NT2/D1 (cell line): ENCODE data around the gene F2.

Experiments
- DNase-seq: peaks from one replicate; pipeline ENCODE4 v3.0.0-alpha.2; 2011; ENCODE audit warnings: low read depth, low spot score
- H3K27me3 ChIP-seq: 2 replicates; pipeline ENCODE4 v1.6.0; 2011; ENCODE audit warnings: mild to moderate bottlenecking; ENCODE audit not compliant: insufficient read length, insufficient read depth
- H3K36me3 ChIP-seq: 2 replicates; pipeline ENCODE4 v1.6.1; 2011; ENCODE audit warnings: mild to moderate bottlenecking, low read length, mixed read lengths; ENCODE audit not compliant: insufficient read depth, insufficient read length
- H3K4me1 ChIP-seq: 2 replicates; pipeline ENCODE4 v1.5.1; 2011; ENCODE audit not compliant: insufficient read depth, insufficient read length
- H3K4me3 ChIP-seq: 2 replicates; pipeline ENCODE4 v1.5.1; 2011; ENCODE audit warnings: low read depth; ENCODE audit not compliant: insufficient read length
- H3K9ac ChIP-seq: 2 replicates; pipeline ENCODE4 v1.6.0; 2011; ENCODE audit warnings: low read depth; ENCODE audit not compliant: insufficient read length
- H3K9me3 ChIP-seq: 2 replicates; pipeline ENCODE4 v1.5.1; 2011; ENCODE audit warnings: mild to moderate bottlenecking, low read length; ENCODE audit not compliant: insufficient read depth
- SUZ12 ChIP-seq: IDR thresholded peaks from 2 replicates; pipeline ENCODE4 v1.6.1; 2011; ENCODE audit not compliant: insufficient read length, insufficient read depth; ENCODE audit errors: extremely low read depth
- YY1 ChIP-seq: IDR thresholded peaks from 2 replicates; pipeline ENCODE4 v1.6.1; 2011; ENCODE audit not compliant: insufficient read length, insufficient read depth
- ZNF274 ChIP-seq: IDR thresholded peaks from 2 replicates; pipeline ENCODE4 v1.6.1; 2011; ENCODE audit warnings: mild to moderate bottlenecking, low read depth, low read length

The F2 gene

GRCh38 chr11:46675288-46675851 lies 43.6 kb upstream of the F2 start:
- no peak overlapping the region for H3K9ac ChIP-seq
- no peaks in the 10 kb centered on the region for H3K27me3 ChIP-seq
- TF ChIP-seq YY1 (no peak), SUZ12 (no peak), ZNF274 (no peak)
- no peaks in the 10 kb centered on the region for H3K9me3 ChIP-seq
- H3K4me3 ChIP-seq = no peak overlapping the region
- no peak for DNase-seq
- peaks cover 77% of the 10 kb centered on the region for H3K36me3 ChIP-seq
- H3K4me1 ChIP-seq = peaks cover 36% of the 10 kb centered on the region

- Histone ChIP-seq H3K4me1 (peaks cover 36% of the 10 kb centered on the region), H3K9me3 (no peaks in the 10 kb centered on the region), H3K27me3 (no peaks in the 10 kb centered on the region), H3K4me3 (no peak overlapping the region), H3K36me3 (peaks cover 77% of the 10 kb centered on the region), H3K9ac (no peak overlapping the region)
- TF ChIP-seq SUZ12 (no peak), YY1 (no peak), ZNF274 (no peak)
- no peak for DNase-seq
Observed at GRCh38 chr11:46675949-46676348, 43.1 kb upstream of the F2 start.

GRCh38 chr11:46676436-46677158 lies 42.4 kb upstream of the F2 start:
- H3K36me3 ChIP-seq = peaks cover 76% of the 10 kb centered on the region
- H3K27me3 ChIP-seq = no peaks in the 10 kb centered on the region
- no peak overlapping the region for H3K9ac ChIP-seq
- no peak overlapping the region for H3K4me3 ChIP-seq
- no peak for DNase-seq
- no peaks in the 10 kb centered on the region for H3K9me3 ChIP-seq
- peaks cover 36% of the 10 kb centered on the region for H3K4me1 ChIP-seq
- no peak for TF ChIP-seq ZNF274
- TF ChIP-seq SUZ12 = no peak
- TF ChIP-seq YY1 = no peak

GRCh38 chr11:46677169-46677568 lies 41.8 kb upstream of the F2 start:
- no peak for DNase-seq
- Histone ChIP-seq H3K9me3 (no peaks in the 10 kb centered on the region), H3K4me1 (peaks cover 36% of the 10 kb centered on the region), H3K9ac (no peak overlapping the region), H3K27me3 (no peaks in the 10 kb centered on the region), H3K36me3 (peaks cover 76% of the 10 kb centered on the region), H3K4me3 (no peak overlapping the region)
- no peak for TF ChIP-seq SUZ12
- no peak for TF ChIP-seq ZNF274
- TF ChIP-seq YY1 = no peak

- no peak overlapping the region for H3K4me3 ChIP-seq
- no peaks in the 10 kb centered on the region for H3K27me3 ChIP-seq
- H3K4me1 ChIP-seq = peaks cover 35% of the 10 kb centered on the region
- H3K9ac ChIP-seq = peak overlapping the region; percentile 43
- H3K9me3 ChIP-seq = no peaks in the 10 kb centered on the region
- H3K36me3 ChIP-seq = peaks cover 68% of the 10 kb centered on the region
- TF ChIP-seq YY1 (no peak), SUZ12 (no peak), ZNF274 (no peak)
- DNase-seq = no peak
Observed at GRCh38 chr11:46677991-46678740, 40.8 kb upstream of the F2 start.

GRCh38 chr11:46678741-46679130 lies 40.3 kb upstream of the F2 start:
- H3K27me3 ChIP-seq = no peaks in the 10 kb centered on the region
- H3K9me3 ChIP-seq = no peaks in the 10 kb centered on the region
- peaks cover 30% of the 10 kb centered on the region for H3K4me1 ChIP-seq
- no peak for TF ChIP-seq SUZ12
- H3K36me3 ChIP-seq = peaks cover 65% of the 10 kb centered on the region
- no peak for DNase-seq
- no peak overlapping the region for H3K4me3 ChIP-seq
- H3K9ac ChIP-seq = no peak overlapping the region
